ENCODE data around the gene HAUS7. TPM values are rescaled to one million over a fixed set of nuclear protein-coding genes. Genes with fewer than 3 reads are reported as not detected.
"Not testable (repeated sequence)": the region's sequence is repeated elsewhere in the genome, so short reads cannot be mapped to it uniquely, and the experiment has no call there.

The HAUS7 gene
- total RNA-seq, 1 experiment from 2014 or later: 21.3 TPM

DNA sequence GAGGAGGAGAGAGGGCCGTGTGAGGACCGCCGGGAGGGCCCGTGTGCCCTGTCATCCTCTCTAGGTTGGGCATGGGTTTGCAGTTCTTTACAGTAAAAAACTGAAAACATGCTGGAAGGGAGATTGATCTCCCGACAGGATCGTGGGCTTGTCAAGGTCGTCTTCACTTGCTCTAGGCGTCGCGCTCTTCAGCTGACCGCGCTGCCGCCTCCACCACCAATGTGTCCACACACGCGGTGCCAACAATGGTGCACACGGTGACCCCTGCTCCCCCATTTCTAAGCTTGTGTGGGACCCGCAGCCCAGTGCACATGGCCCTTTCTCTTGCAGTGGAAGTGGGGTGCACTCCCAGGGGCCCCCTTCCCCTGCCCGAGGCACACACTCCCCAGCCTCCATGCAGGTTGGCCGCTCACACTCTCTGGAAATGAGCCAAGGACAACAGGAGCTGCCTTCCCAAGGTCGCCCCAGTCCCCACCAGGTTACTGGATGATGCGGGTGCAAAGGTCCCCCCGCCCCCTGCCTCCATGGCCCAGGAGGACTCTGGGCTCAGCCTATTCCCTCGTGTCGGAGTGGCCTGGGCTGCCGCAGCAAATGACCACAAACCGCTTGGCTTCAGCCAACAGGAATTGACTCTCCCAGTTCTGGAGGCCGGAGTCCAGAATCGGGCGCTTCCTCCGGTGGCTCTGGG is 60.8 kb downstream of the HAUS7 start:
- no peak for DNase-seq (ENCODE audit: low read depth)

DNA sequence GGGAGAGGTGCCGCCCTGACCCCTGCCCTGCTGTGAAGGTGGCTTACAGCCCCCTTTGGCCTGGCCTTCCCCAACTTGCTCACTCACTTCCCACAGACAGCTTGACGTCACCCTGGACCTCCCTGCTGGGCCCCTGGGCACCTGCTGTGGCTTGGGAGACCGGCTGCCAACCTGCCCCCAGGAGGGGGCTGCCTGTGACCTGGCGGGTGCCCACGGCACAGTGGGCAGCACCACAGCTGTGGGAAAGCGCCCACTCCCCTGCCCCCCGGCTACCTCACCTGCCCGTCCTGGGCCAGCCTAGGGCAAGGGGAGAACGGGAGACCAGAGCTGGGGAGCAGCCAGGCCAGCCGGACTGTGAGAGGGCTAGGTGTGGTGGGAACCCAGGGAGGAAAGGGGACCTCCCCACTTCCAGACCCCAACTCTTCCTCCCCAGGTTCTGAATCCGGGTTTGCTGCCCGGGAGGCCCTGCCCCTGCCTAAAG is 61.5 kb downstream of the HAUS7 start:
- DNase-seq (ENCODE audit: low read depth): no peak

DNA sequence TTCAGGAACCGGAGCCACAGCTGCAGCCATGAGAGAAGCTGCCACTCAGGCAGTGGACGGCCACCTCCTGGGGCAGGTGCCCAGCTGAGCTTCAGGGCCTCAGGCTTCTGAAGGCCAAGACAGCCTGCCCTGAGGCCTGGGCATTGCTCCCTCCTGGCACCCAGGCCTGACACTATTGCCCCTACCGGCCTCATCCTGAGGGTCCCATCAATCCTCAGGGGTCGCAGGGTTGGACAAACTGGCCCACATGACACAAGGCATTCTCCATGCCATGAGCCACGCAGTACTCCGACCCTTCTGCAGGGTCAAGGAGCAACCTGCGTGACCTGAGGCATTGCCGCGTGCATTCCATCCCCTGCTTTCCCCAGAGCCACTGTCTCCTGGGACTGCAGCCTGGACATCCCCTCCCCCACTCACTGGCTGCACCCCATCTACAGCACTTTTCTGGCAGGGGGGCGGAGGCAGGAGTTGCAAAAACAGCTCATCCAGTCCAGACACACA is 62.1 kb downstream of the HAUS7 start:
- DNase-seq (ENCODE audit: low read depth): no peak

DNA sequence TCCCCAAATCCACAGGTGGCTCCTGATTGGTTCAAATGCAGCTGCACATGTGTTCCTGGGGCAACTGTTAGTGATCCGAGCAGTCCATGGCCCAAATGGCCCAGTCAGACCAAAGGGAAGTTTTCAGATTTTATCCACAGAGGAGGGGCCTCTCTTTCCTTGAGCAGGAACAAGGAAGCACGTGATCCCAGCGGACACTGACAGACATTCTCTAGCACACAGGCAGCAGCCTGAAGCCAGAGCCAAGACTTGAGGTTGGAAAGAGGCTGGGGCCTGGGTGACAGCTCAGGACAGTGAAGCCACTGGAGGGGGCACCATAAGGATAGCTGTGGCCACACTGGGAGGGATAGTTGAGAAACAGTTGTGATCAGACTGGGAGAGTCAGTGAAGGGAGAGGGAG is 62.6 kb downstream of the HAUS7 start:
- DNase-seq (ENCODE audit: low read depth): no peak

DNA sequence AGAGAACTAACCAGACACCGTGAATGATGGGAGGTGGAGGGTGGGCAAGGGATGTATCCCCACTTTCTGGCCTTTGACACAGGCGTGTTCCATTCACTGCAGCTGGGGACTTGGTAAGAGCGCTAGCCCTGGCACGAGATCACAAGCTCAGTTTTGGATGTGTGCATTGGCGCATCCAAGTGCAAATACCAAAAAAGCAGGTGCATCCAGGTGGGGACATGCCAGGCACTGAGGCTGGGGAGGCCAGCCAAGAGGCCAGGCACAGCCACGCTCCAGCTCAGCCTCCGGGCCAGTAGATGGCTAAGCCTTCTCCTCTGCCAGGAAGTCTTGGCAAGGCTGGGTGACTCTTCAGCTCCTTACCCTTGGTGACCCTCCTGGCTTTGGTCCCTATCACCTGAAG is 63.5 kb downstream of the HAUS7 start:
- DNase-seq (ENCODE audit: low read depth): no peak

DNA sequence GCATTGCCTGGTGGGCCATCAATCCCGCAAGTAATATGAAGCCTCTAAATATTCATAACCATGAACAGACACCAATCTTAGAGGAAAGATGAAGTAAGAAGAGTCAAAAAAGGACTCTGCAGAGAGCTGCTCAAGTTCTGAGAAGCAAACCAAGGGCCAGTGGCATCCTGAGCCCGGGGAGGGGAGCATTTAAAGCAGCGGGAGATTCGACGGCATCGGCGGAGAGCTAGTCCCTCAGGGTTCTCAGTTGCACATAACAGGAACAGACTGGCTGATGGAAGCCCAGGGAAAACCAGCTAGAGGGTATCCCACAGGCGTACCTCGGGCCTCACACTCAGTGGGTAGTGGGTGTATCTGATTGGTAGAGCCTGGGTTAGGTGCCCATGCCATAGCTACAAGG is 64.4 kb downstream of the HAUS7 start:
- no peak for DNase-seq (ENCODE audit: low read depth)

DNA sequence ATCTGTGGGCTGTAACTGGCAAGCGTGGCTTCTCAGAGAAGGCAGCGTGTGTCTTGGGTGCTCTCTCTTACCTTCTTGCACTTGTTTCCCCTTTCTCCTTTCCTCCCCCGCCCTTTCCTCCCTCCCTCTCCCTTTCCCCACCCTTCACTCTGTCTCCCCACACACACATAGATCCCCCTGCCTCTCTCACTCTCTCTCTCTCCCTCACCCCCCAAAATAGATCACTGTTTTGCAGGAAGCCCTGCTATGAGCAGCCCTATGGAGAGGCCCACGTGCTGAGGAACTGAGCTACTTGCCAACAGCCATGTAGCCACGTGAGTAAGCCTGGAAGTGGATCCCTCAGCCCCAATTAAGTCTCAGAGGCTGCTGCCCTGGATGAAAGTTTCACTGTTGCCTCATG is 65.0 kb downstream of the HAUS7 start:
- DNase-seq (ENCODE audit: low read depth): no peak

DNA sequence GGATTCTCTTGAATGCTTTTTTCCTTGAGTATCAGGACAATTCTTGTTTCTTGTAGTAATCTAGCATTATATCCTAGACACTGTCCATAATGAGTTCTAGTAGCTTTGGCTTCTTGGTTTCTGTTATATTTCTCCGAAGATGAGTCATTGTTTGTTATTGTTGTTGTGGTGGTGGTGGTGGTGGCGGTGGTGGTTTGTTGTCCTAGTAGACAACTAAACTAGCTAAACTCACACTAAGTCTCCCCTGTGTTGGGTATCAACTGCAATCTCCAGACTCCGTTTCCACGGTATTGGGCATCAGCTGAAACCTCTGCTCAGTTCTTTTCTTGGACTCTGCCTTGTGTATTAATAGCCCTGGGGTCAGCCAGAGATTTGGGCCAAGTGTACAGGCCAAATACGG is 66.0 kb downstream of the HAUS7 start:
- DNase-seq (ENCODE audit: low read depth): not testable (repeated sequence)

DNA sequence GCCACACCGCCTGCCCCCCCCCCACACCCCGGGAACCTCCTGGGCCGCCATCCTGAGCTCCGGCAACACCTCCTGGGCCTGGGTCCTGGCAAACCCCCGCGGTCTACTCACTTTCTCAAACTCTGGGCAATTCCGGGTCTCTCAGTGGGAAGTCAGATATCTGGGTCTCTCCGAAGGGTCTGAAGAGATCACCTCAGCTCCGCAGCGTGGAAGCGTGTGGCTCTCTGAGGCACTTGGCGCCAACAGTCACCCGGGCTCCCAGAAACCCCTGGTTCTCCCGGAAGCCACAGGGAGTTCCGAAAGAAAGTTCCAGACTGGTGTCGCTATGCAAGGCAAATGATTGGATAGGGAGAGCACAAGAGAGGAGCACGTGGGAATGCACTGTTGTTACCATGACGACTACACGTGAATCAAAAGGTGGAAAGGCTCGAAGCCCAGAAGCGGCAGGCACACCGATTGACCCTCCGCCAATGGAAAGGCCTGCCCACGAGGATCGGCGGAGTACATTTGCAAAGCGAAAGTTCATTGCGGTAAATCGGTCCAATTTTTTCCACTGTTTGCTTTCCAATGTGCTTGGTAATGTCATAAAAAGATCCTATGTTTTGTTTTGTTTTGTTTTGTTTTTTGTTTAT is 69.1 kb downstream of the HAUS7 start, which contains the start of gene PNMA6E:
Gene PNMA6E (minus strand): TSS at position 218 of the 632 bp plus-strand sequence. CDS start 2,501 bp downstream, outside the sequence.
- no peak for DNase-seq (ENCODE audit: low read depth)

DNA sequence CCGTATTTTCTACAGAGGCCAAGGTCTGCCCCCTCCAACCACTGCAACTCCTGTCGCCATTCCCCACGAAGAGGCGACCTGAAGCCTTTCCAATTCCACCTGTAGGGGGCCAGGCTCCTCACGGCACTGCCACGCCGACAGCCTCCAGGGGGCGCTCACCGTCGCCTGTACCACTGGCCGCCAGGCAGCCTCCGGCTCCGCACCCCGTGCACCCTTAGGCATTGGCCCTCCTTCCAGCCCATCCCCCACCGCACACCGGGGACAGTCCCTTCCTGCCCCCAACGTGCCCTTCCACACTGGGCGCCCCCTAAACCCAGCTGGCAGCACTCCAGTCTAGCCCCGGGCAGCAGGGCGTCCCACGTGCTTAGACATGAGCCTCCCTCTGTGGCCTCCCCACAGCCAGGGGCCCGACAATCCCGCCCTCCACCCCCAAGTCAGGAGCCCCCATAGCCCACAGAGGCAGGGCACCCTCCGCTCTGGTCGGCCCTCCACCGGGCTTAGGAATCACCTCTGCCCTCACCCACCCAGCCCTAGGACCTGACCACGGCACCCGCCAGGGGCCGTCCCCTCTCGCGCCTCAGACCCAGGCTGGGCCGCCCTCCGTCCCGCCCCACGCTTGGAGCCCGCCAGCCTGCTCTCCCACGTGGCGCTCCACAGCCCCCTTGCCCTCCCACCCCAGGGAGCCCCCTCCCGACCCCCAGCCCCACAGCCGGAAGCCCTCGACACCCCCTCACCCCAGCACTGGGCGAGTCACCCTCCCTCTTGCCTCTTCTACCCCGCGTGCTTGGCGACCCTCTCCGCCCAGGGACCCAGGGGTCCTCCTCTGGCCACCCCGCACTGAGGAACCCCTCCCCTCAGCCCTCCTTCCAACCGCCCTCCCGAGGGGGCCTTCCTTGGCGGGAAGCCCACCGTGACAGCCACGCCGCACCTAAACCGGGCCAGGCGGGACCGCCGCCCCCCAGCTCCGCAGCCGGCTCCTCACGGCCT is 69.9 kb downstream of the HAUS7 start:
- DNase-seq (ENCODE audit: low read depth): no peak

DNA sequence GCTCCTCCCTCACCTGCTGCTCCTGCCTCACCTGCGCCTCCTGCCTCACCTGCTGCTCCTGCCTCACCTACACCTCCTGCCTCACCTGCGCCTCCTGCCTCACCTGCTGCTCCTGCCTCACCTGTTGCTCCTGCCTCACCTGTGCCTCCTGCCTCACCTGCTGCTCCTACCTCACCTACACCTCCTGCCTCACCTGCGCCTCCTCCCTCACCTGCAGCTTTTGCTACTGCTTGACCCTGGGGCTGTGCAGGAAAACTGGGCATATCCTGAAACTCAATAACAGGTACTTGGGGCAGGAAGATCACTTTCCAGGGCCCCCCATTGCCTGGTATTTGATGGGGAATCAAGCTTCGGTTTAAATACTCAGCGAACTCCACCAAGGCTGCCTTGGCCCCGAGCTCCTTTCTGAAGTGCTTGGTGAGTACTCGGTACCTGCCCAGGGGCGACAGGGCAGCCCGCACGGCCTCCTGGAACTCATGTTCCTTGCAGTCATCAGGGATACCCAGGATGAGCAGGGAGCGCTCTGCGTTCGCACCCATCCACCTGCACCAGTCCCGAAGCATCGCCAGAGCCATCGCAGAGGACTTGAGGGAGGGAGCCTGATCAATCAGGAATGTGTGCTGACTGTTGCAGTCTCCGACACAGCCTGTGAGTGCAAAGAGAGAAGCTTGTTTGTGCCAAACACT is 72.0 kb downstream of the HAUS7 start:
- DNase-seq (ENCODE audit: low read depth): no peak

Other genes with a start within 250 kb of the HAUS7 start
- not detected in 2 replicates for gene PNMA6F, start 148.8 kb downstream of the HAUS7 start, total RNA-seq (2014; rRNA removed; shearing (Covaris generic))
- gene ZNF275, start 136.4 kb downstream of the HAUS7 start, total RNA-seq (2014; rRNA removed; shearing (Covaris generic)): 1.8 and 2.1 TPM in 2 replicates
- not detected in 2 replicates for gene PNMA6E, start 69.2 kb downstream of the HAUS7 start, total RNA-seq (2014; rRNA removed; shearing (Covaris generic))
- not detected in 2 replicates for gene ZFP92, start 59.1 kb downstream of the HAUS7 start, total RNA-seq (2014; rRNA removed; shearing (Covaris generic))
- gene TREX2, start 24.5 kb downstream of the HAUS7 start, total RNA-seq (2014; rRNA removed; shearing (Covaris generic)): not detected in 2 replicates
- gene BGN, start 24.4 kb upstream of the HAUS7 start, total RNA-seq (2014; rRNA removed; shearing (Covaris generic)): 6.6 and 6.8 TPM in 2 replicates
- not detected in 2 replicates for gene ATP2B3, start 47.1 kb upstream of the HAUS7 start, total RNA-seq (2014; rRNA removed; shearing (Covaris generic))
- 27.2 and 28.1 TPM in 2 replicates for gene CCNQ, start 128.6 kb upstream of the HAUS7 start, total RNA-seq (2014; rRNA removed; shearing (Covaris generic))
- gene DUSP9, start 176.6 kb upstream of the HAUS7 start, total RNA-seq (2014; rRNA removed; shearing (Covaris generic)): 0.20 TPM in 1 of 2 replicates, not detected in the other
- not detected in 2 replicates for gene PNCK, start 203.2 kb upstream of the HAUS7 start, total RNA-seq (2014; rRNA removed; shearing (Covaris generic))
- gene SLC6A8, start 217.3 kb upstream of the HAUS7 start, total RNA-seq (2014; rRNA removed; shearing (Covaris generic)): 4.7 and 5.2 TPM in 2 replicates

Data from RPMI7951 (cell line).